Mesenchymal stem cell (in vitro differentiated cells and primary cell): Measurements from ENCODE around the gene SLC25A29.
"Not testable (repeated sequence)": the region's sequence is repeated elsewhere in the genome, so short reads cannot be mapped to it uniquely, and the experiment has no call there.

Source experiments
- DNase-seq: peaks from one replicate; pipeline ENCODE4 v3.0.0-alpha.2; 2013
- H2AFZ ChIP-seq: one replicate; pipeline ENCODE4 v1.6.1; 2013; ENCODE audit warnings: low read depth, mild to moderate bottlenecking, control low read depth, inconsistent platforms, low read length, moderate library complexity
- H2AK5ac ChIP-seq: 2 replicates; pipeline ENCODE4 v1.6.1; 2013; ENCODE audit warnings: low read length, moderate library complexity, mild to moderate bottlenecking, inconsistent platforms; ENCODE audit not compliant: severe bottlenecking
- H2BK120ac ChIP-seq: one replicate; pipeline ENCODE4 v1.6.1; 2013; ENCODE audit warnings: low read depth, mild to moderate bottlenecking, inconsistent platforms, low read length, moderate library complexity
- H2BK12ac ChIP-seq, 2 experiments: one replicate each; pipeline ENCODE4 v1.6.1; 2013; ENCODE audit warnings: inconsistent platforms in 2 of 2, low read length in 2 of 2, mild to moderate bottlenecking in 2 of 2, moderate library complexity in 2 of 2, control low read depth in 1 of 2
- H2BK15ac ChIP-seq: one replicate; pipeline ENCODE4 v1.6.1; 2013; ENCODE audit warnings: mild to moderate bottlenecking, low read depth, inconsistent platforms; ENCODE audit not compliant: poor library complexity, severe bottlenecking
- H2BK5ac ChIP-seq: 2 replicates; pipeline ENCODE4 v1.6.1; 2013; ENCODE audit warnings: low read depth, mild to moderate bottlenecking, low read length, control low read depth, inconsistent platforms; ENCODE audit not compliant: poor library complexity, severe bottlenecking
- H3K14ac ChIP-seq, 2 experiments: one replicate each; pipeline ENCODE4 v1.6.1; 2013; ENCODE audit warnings: inconsistent platforms in 2 of 2, low read length in 2 of 2, control low read depth in 1 of 2, mild to moderate bottlenecking in 1 of 2, moderate library complexity in 1 of 2
- H3K18ac ChIP-seq, 2 experiments: one replicate each; pipeline ENCODE4 v1.6.1; 2013; ENCODE audit warnings: inconsistent platforms in 2 of 2, low read length in 2 of 2, control low read depth in 1 of 2, low read depth in 1 of 2, mild to moderate bottlenecking in 1 of 2
- H3K23ac ChIP-seq, 2 experiments: one replicate each; pipeline ENCODE4 v1.6.1; 2013; ENCODE audit warnings: inconsistent platforms in 2 of 2, low read length in 2 of 2, mild to moderate bottlenecking in 2 of 2, moderate library complexity in 2 of 2, control low read depth in 1 of 2
- H3K27ac ChIP-seq: 2 replicates; pipeline ENCODE4 v1.5.1; 2013; ENCODE audit warnings: mild to moderate bottlenecking, moderate library complexity, low read length, control low read depth, inconsistent platforms; ENCODE audit not compliant: poor library complexity, severe bottlenecking
- H3K27me3 ChIP-seq, 2 experiments: 2 replicates each; pipeline versions ENCODE4 v1.6.1 to v1.7.0; 2013; ENCODE audit warnings: low read length in 2 of 2, mild to moderate bottlenecking in 2 of 2, moderate library complexity in 2 of 2, control low read depth in 1 of 2, inconsistent platforms in 1 of 2; ENCODE audit not compliant: control insufficient read depth in 1 of 2, insufficient read depth in 1 of 2
- H3K36me3 ChIP-seq, 2 experiments: 2 replicates each; pipeline versions ENCODE4 v1.6.1 to v1.7.0; 2013; ENCODE audit warnings: low read length in 2 of 2, control low read depth in 1 of 2, inconsistent platforms in 1 of 2, low read depth in 1 of 2, mild to moderate bottlenecking in 1 of 2; ENCODE audit not compliant: insufficient read depth in 2 of 2, control insufficient read depth in 1 of 2
- H3K4ac ChIP-seq, 2 experiments: one replicate each; pipeline ENCODE4 v1.6.1; 2013; ENCODE audit warnings: inconsistent platforms in 2 of 2, low read length in 2 of 2, mild to moderate bottlenecking in 2 of 2, moderate library complexity in 2 of 2, control low read depth in 1 of 2, low read depth in 1 of 2
- H3K4me1 ChIP-seq: 2 replicates; pipeline ENCODE4 v1.6.1; 2013; ENCODE audit warnings: low read depth, low read length, control low read depth; ENCODE audit not compliant: control insufficient read depth, insufficient read depth
- H3K4me2 ChIP-seq: 2 replicates; pipeline ENCODE4 v1.6.1; 2013; ENCODE audit warnings: low read length, mild to moderate bottlenecking, inconsistent platforms; ENCODE audit not compliant: poor library complexity, severe bottlenecking
- H3K4me3 ChIP-seq, 2 experiments: 2 replicates each; pipeline versions ENCODE4 v1.5.1 to v1.7.0; 2013; ENCODE audit warnings: low read length in 2 of 2, mild to moderate bottlenecking in 2 of 2, control low read depth in 1 of 2, low read depth in 1 of 2; ENCODE audit not compliant: insufficient read depth in 1 of 2
- H3K79me1 ChIP-seq: replicated peaks from 2 replicates; pipeline ENCODE4 v1.6.1; 2013; ENCODE audit warnings: mild to moderate bottlenecking, control low read depth, low read length, inconsistent platforms; ENCODE audit not compliant: poor library complexity, severe bottlenecking
- H3K9ac ChIP-seq: 2 replicates; pipeline ENCODE4 v1.7.0; 2013; ENCODE audit warnings: mild to moderate bottlenecking, low read length, moderate library complexity
- H3K9me3 ChIP-seq: 2 replicates; pipeline ENCODE4 v1.7.0; 2013; ENCODE audit warnings: mild to moderate bottlenecking, low read length; ENCODE audit not compliant: control insufficient read depth
- H4K8ac ChIP-seq: one replicate; pipeline ENCODE4 v1.6.1; 2013; ENCODE audit warnings: inconsistent platforms, mild to moderate bottlenecking, low read length, moderate library complexity
- H4K91ac ChIP-seq: one replicate; pipeline ENCODE4 v1.6.1; 2013; ENCODE audit warnings: mild to moderate bottlenecking, low read length, inconsistent platforms
- WGBS: methylation state at CpG from one replicate; pipeline ENCODE4 v1.1.7; 2013; ENCODE audit warnings: mixed read lengths; 5-methylcytosine and 5-hydroxymethylcytosine counted together

Gene SLC25A29

GRCh38 chr14:100313464-100314230, 7.4 kb upstream of the SLC25A29 start:
- no peak overlapping the region for H3K4me2 ChIP-seq
- no peak overlapping the region for H3K4ac ChIP-seq
- H3K14ac ChIP-seq = no peak overlapping the region
- peaks cover 0 to 27% of the 10 kb centered on the region in 2 experiments for H3K27me3 ChIP-seq
- no peak overlapping the region for H3K18ac ChIP-seq
- H3K23ac ChIP-seq = no peak overlapping the region
- H3K9me3 ChIP-seq = no peaks in the 10 kb centered on the region
- DNase-seq = no peak
- H3K27ac ChIP-seq = no peak overlapping the region
- H3K36me3 ChIP-seq = peaks cover 0 to 4% of the 10 kb centered on the region in 2 experiments
- H2AK5ac ChIP-seq = no peak overlapping the region
- H2BK120ac ChIP-seq = no peak overlapping the region
- WGBS = 89% methylated on average over 26 of the region's 26 CpGs
- H2BK12ac ChIP-seq = no peak overlapping the region
- no peak overlapping the region for H3K9ac ChIP-seq
- peak overlapping the region; percentile 63 for H2BK15ac ChIP-seq
- no peak overlapping the region for H2BK5ac ChIP-seq
- no peak overlapping the region for H2AFZ ChIP-seq
- H3K4me3 ChIP-seq = no peak overlapping the region
- peak overlapping the region; percentile 71 for H4K8ac ChIP-seq
- H3K4me1 ChIP-seq = peaks cover 20% of the 10 kb centered on the region
- H3K79me1 ChIP-seq = peaks cover 5% of the 10 kb centered on the region
- H4K91ac ChIP-seq = no peak overlapping the region

- Histone ChIP-seq H3K4me1 (peaks cover 18% of the 10 kb centered on the region), H3K4ac (no peak overlapping the region), H3K9ac (no peak overlapping the region), H3K23ac (no peak overlapping the region), H3K9me3 (no peaks in the 10 kb centered on the region), H3K36me3 (peaks cover 0 to 4% of the 10 kb centered on the region in 2 experiments), H2AFZ (no peak overlapping the region), H3K27ac (no peak overlapping the region), H3K14ac (peak overlapping the region in 1 of 2 experiments; percentile 6), H3K27me3 (peaks cover 0 to 27% of the 10 kb centered on the region in 2 experiments), H2BK15ac (peak overlapping the region; percentile 40), H2BK12ac (no peak overlapping the region), H3K79me1 (peaks cover 8% of the 10 kb centered on the region), H3K4me2 (no peak overlapping the region), H4K8ac (peak overlapping the region; percentile 71), H2BK120ac (no peak overlapping the region), H2BK5ac (no peak overlapping the region), H4K91ac (no peak overlapping the region), H3K4me3 (no peak overlapping the region), H2AK5ac (no peak overlapping the region), H3K18ac (peak overlapping the region in 1 of 2 experiments; percentile 61)
- DNase-seq = no peak
- 67% methylated on average over 10 of the region's 10 CpGs for WGBS
Observed at GRCh38 chr14:100312877-100313400, 6.7 kb upstream of the SLC25A29 start.

DNA sequence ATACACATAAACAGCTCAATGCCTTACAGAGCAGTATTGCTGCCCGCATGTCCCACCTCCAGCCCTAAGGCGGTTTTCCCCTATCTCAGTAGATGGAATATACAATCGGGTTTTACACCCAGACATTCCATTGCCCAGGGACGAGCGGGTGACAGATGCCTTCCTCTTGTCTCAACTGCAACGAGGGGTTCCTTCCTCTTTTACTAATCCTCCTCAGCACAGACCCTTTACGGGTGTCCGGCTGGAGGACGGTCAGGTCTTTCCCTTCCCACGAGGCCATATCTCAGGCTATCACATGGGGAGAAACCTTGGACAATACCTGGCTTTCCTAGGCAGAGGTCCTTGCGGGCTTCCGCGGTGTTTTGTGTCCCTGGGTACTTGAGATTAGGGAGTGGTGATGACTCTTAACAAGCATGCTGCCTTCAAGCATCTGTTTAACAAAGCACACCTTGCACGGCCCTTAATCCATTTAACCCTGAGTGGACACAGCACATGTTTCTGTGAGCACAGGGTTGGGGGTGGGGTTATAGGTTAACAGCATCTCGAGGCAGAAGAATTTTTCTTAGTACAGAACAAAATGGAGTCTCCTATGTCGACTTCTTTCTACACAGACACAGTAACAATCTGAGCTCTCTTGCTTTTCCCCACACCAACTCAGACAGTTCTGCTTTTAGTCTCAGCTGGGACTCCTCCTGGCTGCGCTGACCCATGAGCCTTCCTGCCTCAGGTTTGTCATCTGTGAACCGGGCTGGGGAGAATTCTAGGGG, 6.0 kb upstream of the SLC25A29 start:
- not testable (repeated sequence) for H4K8ac ChIP-seq, H2AK5ac ChIP-seq, H3K9me3 ChIP-seq, H3K4me2 ChIP-seq, H3K4ac ChIP-seq, H2BK5ac ChIP-seq, H3K4me3 ChIP-seq, H3K14ac ChIP-seq, DNase-seq, H4K91ac ChIP-seq, H2BK15ac ChIP-seq, H3K23ac ChIP-seq, H3K9ac ChIP-seq, H2AFZ ChIP-seq, H2BK12ac ChIP-seq, H2BK120ac ChIP-seq, H3K36me3 ChIP-seq, H3K27ac ChIP-seq
- Histone ChIP-seq H3K79me1 (peaks cover 13% of the 10 kb centered on the region), H3K27me3 (peaks cover 0 to 27% of the 10 kb centered on the region in 2 experiments), H3K4me1 (peaks cover 25% of the 10 kb centered on the region), H3K18ac (peak overlapping the region in 1 of 2 experiments; percentile 61)
- 71% methylated on average over 18 of the region's 18 CpGs for WGBS
